Peyer's patch (tissue), 4 donors: ENCODE data around the gene MRC2.

Source experiments
- POLR2A ChIP-seq, 2 donors: fragments of 450-650 bp; IDR thresholded peaks; one replicate each; pipeline ENCODE4 v1.5.1; 2017; ENCODE audit warnings: antibody characterized with exemption in 2 of 2, mild to moderate bottlenecking in 2 of 2, moderate library complexity in 2 of 2
- TF ChIP-seq, protein P1 (sequence below), 6 experiments: fragments of 450-650 bp in 4 of 6; fragments of 200-600 bp in 2 of 6; sonication (generic) in 1 of 6; IDR thresholded peaks; one replicate each; pipeline ENCODE4 v1.5.1; 2017 to 2019; ENCODE audit warnings: antibody characterized with exemption in 6 of 6, mild to moderate bottlenecking in 3 of 6, moderate library complexity in 1 of 6

DNA sequence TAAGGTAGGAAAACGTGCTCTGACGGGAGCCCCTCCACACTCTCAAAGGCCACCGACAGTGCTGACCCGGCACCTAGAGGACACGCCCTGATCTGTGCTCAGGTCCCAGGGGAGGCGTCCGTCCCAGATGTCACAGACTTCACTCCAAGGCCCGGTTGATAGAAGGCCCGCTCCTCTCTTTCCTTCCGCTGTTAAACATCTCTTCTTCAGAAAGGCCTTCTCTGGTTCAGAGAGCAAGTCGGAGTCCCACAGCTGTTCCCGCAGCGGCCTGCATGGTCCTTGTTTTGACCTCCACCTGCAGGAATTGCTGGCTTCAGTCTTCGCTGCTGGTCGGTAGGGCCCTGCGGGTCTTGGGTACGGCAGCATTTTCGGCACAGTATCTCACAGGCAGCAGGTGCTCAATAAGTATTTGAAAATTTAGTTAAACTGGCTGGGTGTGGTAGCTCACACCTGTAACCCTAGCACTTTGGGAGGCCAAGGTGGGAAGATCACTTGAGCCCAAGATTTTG lies 88.5 kb downstream of the MRC2 start:
- TF ChIP-seq POLR2A (IDR thresholded peaks at IDR 0.05) = no peak
- TF ChIP-seq, protein P1, sequence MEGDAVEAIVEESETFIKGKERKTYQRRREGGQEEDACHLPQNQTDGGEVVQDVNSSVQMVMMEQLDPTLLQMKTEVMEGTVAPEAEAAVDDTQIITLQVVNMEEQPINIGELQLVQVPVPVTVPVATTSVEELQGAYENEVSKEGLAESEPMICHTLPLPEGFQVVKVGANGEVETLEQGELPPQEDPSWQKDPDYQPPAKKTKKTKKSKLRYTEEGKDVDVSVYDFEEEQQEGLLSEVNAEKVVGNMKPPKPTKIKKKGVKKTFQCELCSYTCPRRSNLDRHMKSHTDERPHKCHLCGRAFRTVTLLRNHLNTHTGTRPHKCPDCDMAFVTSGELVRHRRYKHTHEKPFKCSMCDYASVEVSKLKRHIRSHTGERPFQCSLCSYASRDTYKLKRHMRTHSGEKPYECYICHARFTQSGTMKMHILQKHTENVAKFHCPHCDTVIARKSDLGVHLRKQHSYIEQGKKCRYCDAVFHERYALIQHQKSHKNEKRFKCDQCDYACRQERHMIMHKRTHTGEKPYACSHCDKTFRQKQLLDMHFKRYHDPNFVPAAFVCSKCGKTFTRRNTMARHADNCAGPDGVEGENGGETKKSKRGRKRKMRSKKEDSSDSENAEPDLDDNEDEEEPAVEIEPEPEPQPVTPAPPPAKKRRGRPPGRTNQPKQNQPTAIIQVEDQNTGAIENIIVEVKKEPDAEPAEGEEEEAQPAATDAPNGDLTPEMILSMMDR (IDR thresholded peaks at IDR 0.05) = no peak
